Glutamatergic neuron (in vitro differentiated cells): Measurements from ENCODE around the gene CASK. TPM values are rescaled to one million over a fixed set of nuclear protein-coding genes. Genes with fewer than 3 reads are reported as not detected.

Experiments used
- DNase-seq: peaks from one replicate; pipeline ENCODE4 v3.0.0; 2022
- H3K27ac Mint-ChIP-seq: one replicate; pipeline ENCODE4 v1.8.0; 2020; ENCODE audit warnings: mild to moderate bottlenecking, mixed read lengths, inconsistent platforms; ENCODE audit not compliant: unreplicated experiment
- H3K27me3 Mint-ChIP-seq: one replicate; pipeline ENCODE4 v1.8.0; 2020; ENCODE audit warnings: mild to moderate bottlenecking, moderate library complexity, mixed read lengths, inconsistent platforms; ENCODE audit not compliant: unreplicated experiment
- H3K36me3 Mint-ChIP-seq: one replicate; pipeline ENCODE4 v1.8.0; 2020; ENCODE audit warnings: mild to moderate bottlenecking, mixed read lengths, inconsistent platforms; ENCODE audit not compliant: unreplicated experiment
- H3K4me1 Mint-ChIP-seq: one replicate; pipeline ENCODE4 v1.8.0; 2020; ENCODE audit warnings: mild to moderate bottlenecking, low read depth, mixed read lengths, inconsistent platforms; ENCODE audit not compliant: unreplicated experiment
- H3K4me3 Mint-ChIP-seq: one replicate; pipeline ENCODE4 v1.8.0; 2020; ENCODE audit warnings: mild to moderate bottlenecking, mixed read lengths, inconsistent platforms; ENCODE audit not compliant: unreplicated experiment
- H3K9me3 Mint-ChIP-seq: one replicate; pipeline ENCODE4 v1.8.0; 2020; ENCODE audit warnings: mild to moderate bottlenecking, moderate library complexity, mixed read lengths, inconsistent platforms; ENCODE audit not compliant: unreplicated experiment
- total RNA-seq: library from RNA; stranded (reverse); fragmentation: NEBNext Ultra II Directional; extraction: Animal tissue kit (Norgen Biotek cat#: 25700); gene quantifications from one replicate; pipeline ENCODE4 v1.2.1, GENCODE V29; 2021; ENCODE audit not compliant: unreplicated experiment
- TF ChIP-seq, protein P1 (sequence below): fragments of 200-600 bp; sonication (generic); IDR thresholded peaks from one replicate; pipeline ENCODE4 v1.5.0; 2021; ENCODE audit not compliant: partially characterized antibody, unreplicated experiment

The CASK gene
- total RNA-seq, 1 donor from 2014 or later: 173 TPM

DNA sequence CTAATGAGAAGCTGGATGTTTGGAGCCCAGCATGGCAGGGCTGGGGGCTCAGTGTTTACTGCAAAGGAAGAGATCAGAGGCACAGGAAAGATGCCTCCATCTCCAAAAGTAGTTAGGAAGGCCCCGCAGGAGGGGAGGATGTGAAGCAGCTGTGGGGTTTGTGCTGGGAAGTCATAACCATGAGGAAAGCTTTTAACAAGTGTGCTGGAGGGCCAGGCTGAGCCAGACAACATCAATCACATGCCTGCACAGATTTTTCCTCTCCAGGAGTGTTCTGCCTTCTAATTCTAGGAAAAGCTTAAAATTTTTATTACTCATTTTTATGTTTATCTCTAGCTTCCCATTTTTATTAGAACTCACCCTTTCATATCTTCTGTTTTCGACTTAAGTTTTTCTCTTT, 134.0 kb downstream of the CASK start:
- H3K27ac Mint-ChIP-seq: no peak overlapping the region
- H3K9me3 Mint-ChIP-seq: no peaks in the 10 kb centered on the region
- DNase-seq: no peak
- no peaks in the 10 kb centered on the region for H3K4me1 Mint-ChIP-seq
- H3K4me3 Mint-ChIP-seq: no peak overlapping the region
- no peaks in the 10 kb centered on the region for H3K36me3 Mint-ChIP-seq
- no peaks in the 10 kb centered on the region for H3K27me3 Mint-ChIP-seq
- TF ChIP-seq, protein P1, sequence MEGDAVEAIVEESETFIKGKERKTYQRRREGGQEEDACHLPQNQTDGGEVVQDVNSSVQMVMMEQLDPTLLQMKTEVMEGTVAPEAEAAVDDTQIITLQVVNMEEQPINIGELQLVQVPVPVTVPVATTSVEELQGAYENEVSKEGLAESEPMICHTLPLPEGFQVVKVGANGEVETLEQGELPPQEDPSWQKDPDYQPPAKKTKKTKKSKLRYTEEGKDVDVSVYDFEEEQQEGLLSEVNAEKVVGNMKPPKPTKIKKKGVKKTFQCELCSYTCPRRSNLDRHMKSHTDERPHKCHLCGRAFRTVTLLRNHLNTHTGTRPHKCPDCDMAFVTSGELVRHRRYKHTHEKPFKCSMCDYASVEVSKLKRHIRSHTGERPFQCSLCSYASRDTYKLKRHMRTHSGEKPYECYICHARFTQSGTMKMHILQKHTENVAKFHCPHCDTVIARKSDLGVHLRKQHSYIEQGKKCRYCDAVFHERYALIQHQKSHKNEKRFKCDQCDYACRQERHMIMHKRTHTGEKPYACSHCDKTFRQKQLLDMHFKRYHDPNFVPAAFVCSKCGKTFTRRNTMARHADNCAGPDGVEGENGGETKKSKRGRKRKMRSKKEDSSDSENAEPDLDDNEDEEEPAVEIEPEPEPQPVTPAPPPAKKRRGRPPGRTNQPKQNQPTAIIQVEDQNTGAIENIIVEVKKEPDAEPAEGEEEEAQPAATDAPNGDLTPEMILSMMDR: no peak

DNA sequence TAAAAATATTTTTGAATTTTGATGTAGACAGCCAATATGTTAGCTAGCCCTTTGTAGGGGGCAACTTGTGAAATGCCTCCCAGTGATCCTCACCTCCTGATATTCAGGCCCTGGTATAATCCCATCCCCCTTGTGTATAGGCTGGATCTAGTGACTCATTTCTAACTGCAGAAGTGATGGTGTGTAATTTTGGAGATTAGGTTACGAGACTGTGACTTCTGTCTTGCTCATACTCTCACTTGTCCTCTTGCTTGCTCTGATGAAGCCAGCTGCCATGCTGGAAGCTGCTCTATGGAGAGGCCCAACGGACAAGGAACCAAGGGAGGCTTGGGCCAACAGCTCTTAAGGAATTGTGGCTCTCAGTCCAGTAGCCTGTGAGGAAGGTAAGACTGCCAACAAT, 137.7 kb downstream of the CASK start:
- Mint-ChIP-seq H3K9me3 (no peaks in the 10 kb centered on the region), H3K4me1 (peaks cover 1% of the 10 kb centered on the region), H3K27me3 (no peaks in the 10 kb centered on the region), H3K27ac (no peak overlapping the region), H3K4me3 (no peak overlapping the region), H3K36me3 (no peaks in the 10 kb centered on the region)
- DNase-seq: no peak
- TF ChIP-seq, protein P1: no peak

DNA sequence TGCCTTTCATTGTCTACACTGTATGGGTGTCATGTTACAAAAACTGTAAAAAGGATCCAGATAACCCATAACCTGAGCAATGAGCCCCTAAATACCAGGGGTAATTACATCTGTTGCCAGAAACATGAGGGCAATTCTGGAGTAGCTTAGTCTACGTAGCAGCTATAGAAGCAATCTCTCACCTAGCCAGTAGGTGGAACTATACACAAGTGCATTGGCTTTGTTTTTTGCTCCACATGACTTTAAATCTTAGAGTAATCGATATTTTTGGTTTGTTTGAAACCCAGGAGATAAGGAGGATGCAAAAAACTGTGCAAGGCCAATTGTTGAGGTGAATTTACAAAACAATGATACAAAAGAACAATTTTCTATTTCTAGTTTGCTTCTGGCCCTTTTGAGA, 141.9 kb downstream of the CASK start:
- H3K4me3 Mint-ChIP-seq: no peak overlapping the region
- H3K4me1 Mint-ChIP-seq: peaks cover 1% of the 10 kb centered on the region
- no peaks in the 10 kb centered on the region for H3K27me3 Mint-ChIP-seq
- no peaks in the 10 kb centered on the region for H3K36me3 Mint-ChIP-seq
- TF ChIP-seq, protein P1: peak; percentile 61
- H3K27ac Mint-ChIP-seq: no peak overlapping the region
- DNase-seq: no peak
- H3K9me3 Mint-ChIP-seq: peaks cover under 1% of the 10 kb centered on the region

DNA sequence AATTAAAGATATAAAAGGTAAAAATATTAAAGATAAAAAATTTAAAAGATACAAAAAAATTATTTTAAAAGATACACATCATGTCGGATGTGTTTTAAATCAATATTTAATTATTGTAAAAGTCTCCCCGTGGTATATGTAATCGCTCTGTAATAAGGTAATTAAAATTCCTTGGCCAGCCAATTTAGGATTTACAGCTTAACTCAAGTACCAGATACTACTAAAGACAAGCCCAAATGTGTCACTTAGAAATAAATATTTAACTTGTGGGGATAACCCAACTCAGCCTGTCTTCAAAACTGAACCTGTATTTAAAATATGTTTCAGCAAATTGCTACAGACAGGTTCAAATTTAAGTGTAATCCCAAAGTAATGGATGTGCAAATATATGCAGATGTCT, 143.4 kb downstream of the CASK start:
- Mint-ChIP-seq H3K36me3 (no peaks in the 10 kb centered on the region), H3K27ac (no peak overlapping the region)

DNA sequence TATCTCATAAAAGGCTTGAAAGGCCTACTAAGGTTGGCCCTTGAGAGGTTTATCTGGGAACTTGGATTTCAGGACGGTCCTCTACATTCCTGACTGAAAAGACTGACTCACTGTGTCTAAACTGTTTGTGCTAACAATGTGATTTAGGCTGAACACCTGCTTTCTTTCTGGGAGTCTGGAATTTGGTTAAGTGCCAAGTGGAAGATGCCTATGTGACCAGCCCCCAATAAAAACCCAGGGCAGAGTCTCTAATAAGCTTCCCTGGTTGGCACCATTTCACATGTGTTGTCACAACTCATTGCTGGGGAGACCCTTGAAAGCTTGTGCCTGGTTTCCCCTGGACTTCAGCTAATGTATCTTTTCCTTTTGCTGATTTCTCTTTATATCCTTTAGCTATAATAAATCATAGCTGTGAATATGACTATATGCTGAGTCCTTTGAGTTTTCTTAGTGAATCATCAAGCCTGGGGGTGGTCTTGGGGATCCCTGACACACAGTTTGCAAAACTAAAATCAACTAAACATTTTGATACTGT, 144.3 kb downstream of the CASK start:
- peaks cover 2% of the 10 kb centered on the region for H3K9me3 Mint-ChIP-seq
- TF ChIP-seq, protein P1: no peak
- no peak overlapping the region for H3K27ac Mint-ChIP-seq

More for the DNA sequence above, 143.4 kb downstream of the CASK start:
- TF ChIP-seq, protein P1: no peak
- peaks cover 1% of the 10 kb centered on the region for H3K4me1 Mint-ChIP-seq
- peaks cover 2% of the 10 kb centered on the region for H3K9me3 Mint-ChIP-seq
- no peak for DNase-seq
- H3K27me3 Mint-ChIP-seq: no peaks in the 10 kb centered on the region
- no peak overlapping the region for H3K4me3 Mint-ChIP-seq

More for the DNA sequence above, 144.3 kb downstream of the CASK start:
- Mint-ChIP-seq H3K27me3 (no peaks in the 10 kb centered on the region), H3K4me1 (peaks cover 1% of the 10 kb centered on the region), H3K36me3 (no peaks in the 10 kb centered on the region), H3K4me3 (no peak overlapping the region)
- no peak for DNase-seq
